HG02678 (cell line): ENCODE data around the gene HSPA12B.

Experiments
- ATAC-seq: cut with Tn5 transposase; IDR thresholded peaks from one replicate; pipeline ENCODE4 v1.9.1; 2021; ENCODE audit warnings: mild to moderate bottlenecking, moderate library complexity; ENCODE audit not compliant: unreplicated experiment

Gene HSPA12B

GRCh38 chr20:3732327-3733118, at the start of gene HSPA12B:
Gene HSPA12B (plus strand): TSS chr20:3732685. CDS start chr20:3738675, 5,990 bp downstream.
- ATAC-seq: no peak

- no peak for ATAC-seq
Measured at GRCh38 chr20:3685341-3685740, 47.1 kb upstream of the HSPA12B start.

- ATAC-seq: no peak
Measured at GRCh38 chr20:3686421-3686820, 46.1 kb upstream of the HSPA12B start.

- no peak for ATAC-seq
Measured at GRCh38 chr20:3686867-3687321, 45.6 kb upstream of the HSPA12B start.

GRCh38 chr20:3687655-3688054, 44.8 kb upstream of the HSPA12B start:
- ATAC-seq: no peak

GRCh38 chr20:3689978-3690377, 42.5 kb upstream of the HSPA12B start:
- ATAC-seq: no peak

GRCh38 chr20:3690413-3690812, 42.1 kb upstream of the HSPA12B start:
- no peak for ATAC-seq

GRCh38 chr20:3691306-3691705, 41.2 kb upstream of the HSPA12B start:
- ATAC-seq: no peak

GRCh38 chr20:3691897-3692296, 40.6 kb upstream of the HSPA12B start:
- ATAC-seq: no peak

- no peak for ATAC-seq
Measured at GRCh38 chr20:3692706-3693294, 39.7 kb upstream of the HSPA12B start.

GRCh38 chr20:3693376-3693775, 39.1 kb upstream of the HSPA12B start:
- ATAC-seq: no peak

- no peak for ATAC-seq
Measured at GRCh38 chr20:3694864-3695263, 37.6 kb upstream of the HSPA12B start.

- ATAC-seq: no peak
Measured at GRCh38 chr20:3696200-3696599, 36.3 kb upstream of the HSPA12B start.

- ATAC-seq: no peak
Measured at GRCh38 chr20:3696745-3697587, 35.5 kb upstream of the HSPA12B start.

- ATAC-seq: no peak
Measured at GRCh38 chr20:3697588-3698305, 34.7 kb upstream of the HSPA12B start.

GRCh38 chr20:3698591-3699001, 33.9 kb upstream of the HSPA12B start:
- no peak for ATAC-seq

GRCh38 chr20:3699037-3699436, 33.4 kb upstream of the HSPA12B start:
- no peak for ATAC-seq

- no peak for ATAC-seq
Measured at GRCh38 chr20:3701061-3701998, 31.2 kb upstream of the HSPA12B start.

- ATAC-seq: no peak
Measured at GRCh38 chr20:3702611-3703391, 29.7 kb upstream of the HSPA12B start.
